Neutrophil (primary cell): ENCODE measurements around the gene PRSS1.
"Not testable (repeated sequence)": the region's sequence is repeated elsewhere in the genome, so short reads cannot be mapped to it uniquely, and the experiment has no call there.

Source experiments
- H3K27ac ChIP-seq: fragments of 200-600 bp; sonication (generic); 2 replicates; pipeline ENCODE4 v1.5.1; 2016; ENCODE audit warnings: mild to moderate bottlenecking, moderate library complexity
- H3K27me3 ChIP-seq: fragments of 200-600 bp; sonication (generic); 2 replicates; pipeline ENCODE4 v1.6.0; 2016; ENCODE audit warnings: mild to moderate bottlenecking
- H3K36me3 ChIP-seq: fragments of 200-600 bp; sonication (generic); 2 replicates; pipeline ENCODE4 v1.5.1; 2017
- H3K4me1 ChIP-seq, 2 experiments: fragments of 200-600 bp in 1 of 2; sonication (generic) in 1 of 2; 1 replicate in 1 of 2; 2 replicates in 1 of 2; pipeline versions ENCODE4 v1.5.1 to v1.6.1; 2013 to 2016; ENCODE audit warnings: low read depth in 1 of 2, low read length in 1 of 2, mild to moderate bottlenecking in 1 of 2, moderate library complexity in 1 of 2; ENCODE audit not compliant: control insufficient read depth in 1 of 2, insufficient read depth in 1 of 2
- H3K4me3 ChIP-seq, 2 experiments: fragments of 200-600 bp in 1 of 2; sonication (generic) in 1 of 2; 1 replicate in 1 of 2; 2 replicates in 1 of 2; pipeline ENCODE4 v1.5.1; 2013 to 2016; ENCODE audit warnings: low read depth in 1 of 2, low read length in 1 of 2, mild to moderate bottlenecking in 1 of 2, moderate library complexity in 1 of 2
- H3K9me3 ChIP-seq: fragments of 200-600 bp; sonication (generic); 2 replicates; pipeline ENCODE4 v1.5.1; 2016
- CTCF ChIP-seq: fragments of 200-600 bp; sonication (generic); IDR thresholded peaks from 2 replicates; pipeline ENCODE4 v1.5.1; 2016; ENCODE audit warnings: antibody characterized with exemption

PRSS1 gene

GRCh38 chr7:142749218-142749993 lies at the start of gene PRSS1:
PRSS1 (plus strand) TSS chr7:142749472; CDS start chr7:142749485, 13 bp downstream.
- H3K4me3 ChIP-seq = no peak within 1 kb of the TSS
- H3K9me3 ChIP-seq = no peaks in the 10 kb centered on the region
- no peak for TF ChIP-seq CTCF
- no peaks in the 10 kb centered on the region for H3K36me3 ChIP-seq
- no peak within 1 kb of the TSS for H3K27ac ChIP-seq
- no peaks in the 10 kb centered on the region for H3K27me3 ChIP-seq
- H3K4me1 ChIP-seq = no peaks in the 10 kb centered on the region

GRCh38 chr7:142700935-142701334 lies 48.3 kb upstream of the PRSS1 start:
- H3K4me1 ChIP-seq, H3K36me3 ChIP-seq, H3K4me3 ChIP-seq, H3K27me3 ChIP-seq, H3K9me3 ChIP-seq, H3K27ac ChIP-seq: not testable (repeated sequence)

GRCh38 chr7:142703655-142704305 lies 45.5 kb upstream of the PRSS1 start:
- Histone ChIP-seq H3K27me3 (no peaks in the 10 kb centered on the region), H3K9me3 (no peaks in the 10 kb centered on the region), H3K36me3 (no peaks in the 10 kb centered on the region), H3K4me1 (no peaks in the 10 kb centered on the region), H3K27ac (no peak overlapping the region), H3K4me3 (no peak overlapping the region)
- TF ChIP-seq CTCF = no peak

- H3K27ac ChIP-seq, H3K9me3 ChIP-seq, H3K4me1 ChIP-seq, H3K27me3 ChIP-seq, H3K4me3 ChIP-seq, H3K36me3 ChIP-seq: not testable (repeated sequence)
Measured at GRCh38 chr7:142708726-142709125, 40.5 kb upstream of the PRSS1 start.

GRCh38 chr7:142709921-142710320 lies 39.4 kb upstream of the PRSS1 start:
- Histone ChIP-seq H3K27ac (no peak overlapping the region), H3K4me3 (no peak overlapping the region), H3K4me1 (no peaks in the 10 kb centered on the region), H3K27me3 (peaks cover 8% of the 10 kb centered on the region), H3K36me3 (no peaks in the 10 kb centered on the region), H3K9me3 (no peaks in the 10 kb centered on the region)
- TF ChIP-seq CTCF = no peak

GRCh38 chr7:142711196-142711595 lies 38.1 kb upstream of the PRSS1 start:
- no peaks in the 10 kb centered on the region for H3K9me3 ChIP-seq
- H3K27ac ChIP-seq = no peak overlapping the region
- H3K4me1 ChIP-seq = no peaks in the 10 kb centered on the region
- no peak overlapping the region for H3K4me3 ChIP-seq
- H3K27me3 ChIP-seq = peaks cover 8% of the 10 kb centered on the region
- H3K36me3 ChIP-seq = no peaks in the 10 kb centered on the region
- TF ChIP-seq CTCF = no peak
